ENCODE measurements around the gene CYSLTR2.

The CYSLTR2 gene

DNA sequence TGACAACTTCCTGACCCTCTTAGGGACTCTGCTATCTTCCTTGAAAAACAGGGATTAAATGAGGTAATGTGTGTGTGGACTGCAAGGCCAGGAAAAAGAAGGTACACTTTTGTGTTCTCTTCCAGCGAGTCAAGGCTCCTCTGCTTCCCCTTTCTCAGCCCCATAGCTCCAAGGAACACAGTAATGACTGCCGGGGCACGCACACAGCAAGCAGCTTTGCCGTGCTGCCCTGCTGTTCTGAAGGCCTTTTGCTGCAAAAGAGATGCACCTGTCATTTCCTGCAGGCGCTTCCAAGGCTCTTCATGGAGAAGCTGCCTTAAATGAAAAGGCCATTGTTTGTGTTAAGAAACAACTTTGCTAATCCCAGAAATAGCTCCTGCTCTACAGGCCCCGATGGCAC lies 84.6 kb downstream of the CYSLTR2 start:
- no peak overlapping the region for H3K27ac ChIP-seq
- no peaks in the 10 kb centered on the region for H3K9me3 ChIP-seq (ENCODE audit: severe bottlenecking)
- TF ChIP-seq, protein P1, sequence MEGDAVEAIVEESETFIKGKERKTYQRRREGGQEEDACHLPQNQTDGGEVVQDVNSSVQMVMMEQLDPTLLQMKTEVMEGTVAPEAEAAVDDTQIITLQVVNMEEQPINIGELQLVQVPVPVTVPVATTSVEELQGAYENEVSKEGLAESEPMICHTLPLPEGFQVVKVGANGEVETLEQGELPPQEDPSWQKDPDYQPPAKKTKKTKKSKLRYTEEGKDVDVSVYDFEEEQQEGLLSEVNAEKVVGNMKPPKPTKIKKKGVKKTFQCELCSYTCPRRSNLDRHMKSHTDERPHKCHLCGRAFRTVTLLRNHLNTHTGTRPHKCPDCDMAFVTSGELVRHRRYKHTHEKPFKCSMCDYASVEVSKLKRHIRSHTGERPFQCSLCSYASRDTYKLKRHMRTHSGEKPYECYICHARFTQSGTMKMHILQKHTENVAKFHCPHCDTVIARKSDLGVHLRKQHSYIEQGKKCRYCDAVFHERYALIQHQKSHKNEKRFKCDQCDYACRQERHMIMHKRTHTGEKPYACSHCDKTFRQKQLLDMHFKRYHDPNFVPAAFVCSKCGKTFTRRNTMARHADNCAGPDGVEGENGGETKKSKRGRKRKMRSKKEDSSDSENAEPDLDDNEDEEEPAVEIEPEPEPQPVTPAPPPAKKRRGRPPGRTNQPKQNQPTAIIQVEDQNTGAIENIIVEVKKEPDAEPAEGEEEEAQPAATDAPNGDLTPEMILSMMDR (IDR thresholded peaks at IDR 0.05; ENCODE audit: low read depth, low read length), result no peak
- no peaks in the 10 kb centered on the region for H3K27me3 ChIP-seq (ENCODE audit: insufficient read depth, low read depth, severe bottlenecking)
- no peak overlapping the region for H3K4me3 ChIP-seq (ENCODE audit: low read depth, low read length)
- DNase-seq, result no peak
- H3K36me3 ChIP-seq, result no peaks in the 10 kb centered on the region

DNA sequence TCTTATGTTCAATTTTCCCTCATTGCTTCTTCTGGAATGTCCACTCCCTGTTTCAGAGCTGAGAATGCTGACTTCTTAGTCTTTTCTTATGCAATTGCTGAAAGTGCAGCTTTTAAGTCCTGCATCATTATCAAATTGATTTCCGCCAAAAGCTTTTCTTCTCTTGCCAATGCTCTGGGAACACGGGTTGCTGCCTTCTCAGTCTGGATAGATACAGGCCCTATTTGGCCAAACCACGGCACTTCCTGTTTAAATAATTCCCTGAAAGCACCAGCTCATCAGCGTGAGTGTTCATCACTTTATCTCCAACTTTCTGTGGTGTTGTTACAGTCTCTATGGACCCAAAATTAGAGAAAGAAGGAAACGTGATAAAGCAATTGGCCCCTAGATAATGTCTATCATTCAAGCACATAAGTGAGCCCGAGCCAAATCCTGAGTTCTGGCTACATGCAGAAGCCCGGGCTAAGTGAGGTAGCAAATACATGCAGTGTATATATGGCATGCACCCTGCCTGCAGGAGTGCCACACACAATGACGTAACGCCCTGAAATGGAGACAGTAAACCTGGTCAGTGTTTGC lies 85.7 kb downstream of the CYSLTR2 start:
- Histone ChIP-seq H3K27ac (no peak overlapping the region), H3K9me3 (ENCODE audit: severe bottlenecking) (no peaks in the 10 kb centered on the region), H3K27me3 (ENCODE audit: insufficient read depth, low read depth, severe bottlenecking) (no peaks in the 10 kb centered on the region), H3K4me3 (ENCODE audit: low read depth, low read length) (no peak overlapping the region), H3K36me3 (no peaks in the 10 kb centered on the region)
- DNase-seq, result no peak
- TF ChIP-seq, protein P1 (IDR thresholded peaks at IDR 0.05; ENCODE audit: low read depth, low read length), result no peak

DNA sequence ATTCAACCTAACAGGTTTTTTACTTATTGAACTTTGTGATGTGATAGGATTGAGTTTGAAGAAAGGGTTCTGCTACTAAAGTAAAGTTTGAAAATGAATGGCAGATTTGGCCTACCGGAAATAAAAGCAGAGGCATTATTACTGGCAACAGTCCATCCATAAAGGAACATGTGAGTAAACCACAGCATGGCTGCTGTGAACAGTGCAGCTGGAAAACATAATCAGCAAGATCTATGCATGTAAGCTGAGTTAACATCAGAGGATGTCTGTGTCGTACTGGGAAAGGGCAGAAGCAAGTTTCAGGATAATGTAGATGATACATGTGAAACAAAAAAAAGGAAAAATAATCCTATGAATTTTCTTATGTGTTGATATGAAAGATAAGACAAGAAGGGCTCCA lies 87.6 kb downstream of the CYSLTR2 start:
- Histone ChIP-seq H3K27me3 (ENCODE audit: insufficient read depth, low read depth, severe bottlenecking) (no peaks in the 10 kb centered on the region), H3K27ac (no peak overlapping the region), H3K9me3 (ENCODE audit: severe bottlenecking) (no peaks in the 10 kb centered on the region), H3K36me3 (no peaks in the 10 kb centered on the region), H3K4me3 (ENCODE audit: low read depth, low read length) (no peak overlapping the region)
- TF ChIP-seq, protein P1 (IDR thresholded peaks at IDR 0.05; ENCODE audit: low read depth, low read length), result no peak
- no peak for DNase-seq

DNA sequence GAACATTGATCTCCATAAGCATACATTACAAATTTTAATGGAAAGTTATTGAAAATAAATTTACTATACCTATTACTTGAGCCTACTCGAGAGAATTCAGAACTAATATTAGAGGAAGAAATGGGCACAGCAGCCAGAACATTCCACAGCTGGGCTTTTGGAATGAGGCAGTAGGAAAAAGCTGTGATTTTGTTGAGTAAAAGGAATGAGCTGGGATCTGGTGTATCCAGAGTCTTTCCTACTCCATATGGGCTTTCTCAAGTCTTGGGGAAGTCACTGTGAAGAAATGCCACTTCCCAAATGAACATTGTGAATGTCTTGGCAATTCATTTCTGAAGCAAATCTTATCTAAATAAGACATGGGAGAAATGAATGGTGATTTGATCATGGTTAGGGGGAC lies 93.1 kb downstream of the CYSLTR2 start:
- no peak overlapping the region for H3K27ac ChIP-seq
- no peaks in the 10 kb centered on the region for H3K36me3 ChIP-seq
- H3K4me3 ChIP-seq (ENCODE audit: low read depth, low read length), result no peak overlapping the region
- no peak for DNase-seq
- no peaks in the 10 kb centered on the region for H3K9me3 ChIP-seq (ENCODE audit: severe bottlenecking)
- TF ChIP-seq, protein P1 (IDR thresholded peaks at IDR 0.05; ENCODE audit: low read depth, low read length), result no peak
- no peaks in the 10 kb centered on the region for H3K27me3 ChIP-seq (ENCODE audit: insufficient read depth, low read depth, severe bottlenecking)

DNA sequence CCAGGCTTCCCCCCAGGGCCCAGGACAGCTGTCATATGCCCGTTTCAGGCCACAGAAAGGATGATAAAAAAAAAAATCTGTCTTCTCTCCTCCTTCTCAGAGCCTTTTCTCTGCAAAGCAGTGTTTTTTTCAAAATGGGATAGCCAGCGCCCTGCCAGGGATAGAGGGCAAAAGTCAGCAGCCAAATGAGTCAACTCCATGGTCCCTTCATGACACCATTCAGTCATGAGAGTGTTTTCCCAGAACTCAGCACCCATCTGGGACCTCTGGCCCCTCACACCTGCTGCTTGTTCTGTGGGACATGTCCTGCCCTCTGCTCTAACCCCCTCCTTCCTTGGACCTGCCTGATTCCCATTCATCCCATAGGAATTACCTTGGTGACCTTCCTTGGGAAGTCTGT lies 95.0 kb downstream of the CYSLTR2 start:
- Histone ChIP-seq H3K4me3 (ENCODE audit: low read depth, low read length) (no peak overlapping the region), H3K27ac (no peak overlapping the region), H3K9me3 (ENCODE audit: severe bottlenecking) (no peaks in the 10 kb centered on the region), H3K27me3 (ENCODE audit: insufficient read depth, low read depth, severe bottlenecking) (no peaks in the 10 kb centered on the region), H3K36me3 (no peaks in the 10 kb centered on the region)
- DNase-seq, result no peak
- TF ChIP-seq, protein P1 (IDR thresholded peaks at IDR 0.05; ENCODE audit: low read depth, low read length), result no peak

DNA sequence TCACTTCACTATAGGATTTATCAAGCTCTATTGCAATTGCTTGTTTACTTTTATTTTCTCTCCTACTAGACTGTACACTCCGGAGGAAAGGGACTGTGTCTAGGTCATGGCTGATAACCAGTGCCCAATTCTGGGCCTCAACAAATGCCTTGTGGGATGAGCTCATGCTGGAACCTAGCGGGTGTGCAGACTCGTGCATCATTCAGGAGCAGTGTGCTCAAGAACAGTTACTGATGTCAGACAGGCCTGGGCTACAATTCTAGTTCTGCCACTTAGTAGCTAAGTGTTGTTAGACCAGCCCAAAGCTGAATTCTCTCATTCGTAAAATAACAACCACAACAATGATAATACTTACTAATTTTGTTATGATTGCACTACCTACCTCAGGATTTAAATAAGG lies 95.4 kb downstream of the CYSLTR2 start:
- H3K27me3 ChIP-seq (ENCODE audit: insufficient read depth, low read depth, severe bottlenecking), result no peaks in the 10 kb centered on the region
- TF ChIP-seq, protein P1 (IDR thresholded peaks at IDR 0.05; ENCODE audit: low read depth, low read length), result no peak
- no peaks in the 10 kb centered on the region for H3K9me3 ChIP-seq (ENCODE audit: severe bottlenecking)
- DNase-seq, result no peak
- H3K4me3 ChIP-seq (ENCODE audit: low read depth, low read length), result no peak overlapping the region
- no peak overlapping the region for H3K27ac ChIP-seq
- no peaks in the 10 kb centered on the region for H3K36me3 ChIP-seq

Data from WERI-Rb-1 (cell line).